ENCODE results near the gene PPM1H.

DNA sequence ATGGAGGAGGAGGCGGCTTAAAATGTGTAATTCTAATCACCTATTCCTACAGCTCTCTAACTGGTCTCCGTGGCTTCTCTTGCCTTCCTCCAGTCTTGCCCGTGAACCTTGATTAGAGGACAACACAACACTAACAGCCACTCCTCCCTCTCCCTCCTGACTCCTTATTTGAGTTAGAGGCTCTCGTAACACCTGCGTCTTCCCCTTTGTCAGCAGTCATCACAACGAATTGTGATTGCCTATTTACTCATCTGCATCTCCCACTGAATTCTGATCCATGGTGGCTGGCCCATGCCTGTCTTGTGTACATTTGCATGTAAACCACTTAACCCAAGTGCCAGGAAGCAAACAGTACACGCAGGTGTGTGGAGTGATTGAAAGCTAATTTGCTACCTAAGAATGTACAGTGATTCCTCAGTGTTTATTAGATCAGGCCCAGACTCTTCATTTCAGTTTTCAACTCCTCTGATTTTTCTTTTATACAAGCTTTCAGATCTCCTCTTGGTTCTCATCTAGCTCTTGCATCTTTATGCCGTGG is 313.8 kb downstream of the PPM1H start:
- TF ChIP-seq, protein P1, sequence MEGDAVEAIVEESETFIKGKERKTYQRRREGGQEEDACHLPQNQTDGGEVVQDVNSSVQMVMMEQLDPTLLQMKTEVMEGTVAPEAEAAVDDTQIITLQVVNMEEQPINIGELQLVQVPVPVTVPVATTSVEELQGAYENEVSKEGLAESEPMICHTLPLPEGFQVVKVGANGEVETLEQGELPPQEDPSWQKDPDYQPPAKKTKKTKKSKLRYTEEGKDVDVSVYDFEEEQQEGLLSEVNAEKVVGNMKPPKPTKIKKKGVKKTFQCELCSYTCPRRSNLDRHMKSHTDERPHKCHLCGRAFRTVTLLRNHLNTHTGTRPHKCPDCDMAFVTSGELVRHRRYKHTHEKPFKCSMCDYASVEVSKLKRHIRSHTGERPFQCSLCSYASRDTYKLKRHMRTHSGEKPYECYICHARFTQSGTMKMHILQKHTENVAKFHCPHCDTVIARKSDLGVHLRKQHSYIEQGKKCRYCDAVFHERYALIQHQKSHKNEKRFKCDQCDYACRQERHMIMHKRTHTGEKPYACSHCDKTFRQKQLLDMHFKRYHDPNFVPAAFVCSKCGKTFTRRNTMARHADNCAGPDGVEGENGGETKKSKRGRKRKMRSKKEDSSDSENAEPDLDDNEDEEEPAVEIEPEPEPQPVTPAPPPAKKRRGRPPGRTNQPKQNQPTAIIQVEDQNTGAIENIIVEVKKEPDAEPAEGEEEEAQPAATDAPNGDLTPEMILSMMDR (IDR thresholded peaks at IDR 0.05), result no peak
- TF ChIP-seq POLR2AphosphoS5 (IDR thresholded peaks at IDR 0.05), result no peak
- no peak for TF ChIP-seq EP300 (IDR thresholded peaks at IDR 0.05)

Measured in sigmoid colon (tissue), 4 donors.